ENCODE data around the gene PHLPP1. TPM values are rescaled to one million over a fixed set of nuclear protein-coding genes. Genes with fewer than 3 reads are reported as not detected.

The PHLPP1 gene
- total RNA-seq, 6 experiments from 2014 or later: 4.5 to 7.9 (median 5.5) TPM

- Mint-ChIP-seq H3K4me1 (ENCODE audit: low read depth) (peaks cover 47% of the 10 kb centered on the region), H3K9me3 (no peaks in the 10 kb centered on the region), H3K36me3 (ENCODE audit: low read depth) (peaks cover 17% of the 10 kb centered on the region), H3K4me3 (no peak overlapping the region), H3K27ac (peak overlapping the region; percentile 16; the same call in 1 of the 2 replicates), H3K27me3 (ENCODE audit: insufficient read depth) (no peaks in the 10 kb centered on the region; the same call in 1 of the 2 replicates)
- no peak for TF ChIP-seq CTCF (IDR thresholded peaks at IDR 0.05)
- no peak for DNase-seq
Measured at GRCh38 chr18:62898359-62898758, 183.0 kb downstream of the PHLPP1 start.

- Mint-ChIP-seq H3K27ac (no peak overlapping the region), H3K4me1 (ENCODE audit: low read depth) (peaks cover 42% of the 10 kb centered on the region), H3K4me3 (no peak overlapping the region), H3K36me3 (ENCODE audit: low read depth) (peaks cover 17% of the 10 kb centered on the region), H3K9me3 (no peaks in the 10 kb centered on the region), H3K27me3 (ENCODE audit: insufficient read depth) (no peaks in the 10 kb centered on the region; the same call in 1 of the 2 replicates)
- DNase-seq: no peak
- TF ChIP-seq CTCF (IDR thresholded peaks at IDR 0.05): no peak
Measured at GRCh38 chr18:62899534-62899933, 184.2 kb downstream of the PHLPP1 start.

- H3K27ac Mint-ChIP-seq: no peak overlapping the region
- peaks cover 17% of the 10 kb centered on the region for H3K36me3 Mint-ChIP-seq (ENCODE audit: low read depth)
- peaks cover 40% of the 10 kb centered on the region for H3K4me1 Mint-ChIP-seq (ENCODE audit: low read depth)
- no peaks in the 10 kb centered on the region; the same call in 1 of the 2 replicates for H3K27me3 Mint-ChIP-seq (ENCODE audit: insufficient read depth)
- DNase-seq: no peak
- H3K4me3 Mint-ChIP-seq: no peak overlapping the region
- no peaks in the 10 kb centered on the region for H3K9me3 Mint-ChIP-seq
- TF ChIP-seq CTCF (IDR thresholded peaks at IDR 0.05): no peak
Measured at GRCh38 chr18:62900132-62900883, 185.0 kb downstream of the PHLPP1 start.

- Mint-ChIP-seq H3K36me3 (ENCODE audit: low read depth) (peaks cover 11% of the 10 kb centered on the region), H3K9me3 (no peaks in the 10 kb centered on the region), H3K4me3 (no peak overlapping the region), H3K4me1 (ENCODE audit: low read depth) (peaks cover 20% of the 10 kb centered on the region), H3K27ac (no peak overlapping the region), H3K27me3 (ENCODE audit: insufficient read depth) (no peaks in the 10 kb centered on the region; the same call in 1 of the 2 replicates)
- TF ChIP-seq CTCF (IDR thresholded peaks at IDR 0.05): no peak
- DNase-seq: no peak
Measured at GRCh38 chr18:62902776-62903175, 187.4 kb downstream of the PHLPP1 start.

GRCh38 chr18:62904396-62905285 is 189.3 kb downstream of the PHLPP1 start:
- Mint-ChIP-seq H3K4me1 (ENCODE audit: low read depth) (peaks cover 12% of the 10 kb centered on the region), H3K27ac (no peak overlapping the region), H3K36me3 (ENCODE audit: low read depth) (no peaks in the 10 kb centered on the region), H3K27me3 (ENCODE audit: insufficient read depth) (no peaks in the 10 kb centered on the region; the same call in 1 of the 2 replicates), H3K4me3 (no peak overlapping the region), H3K9me3 (no peaks in the 10 kb centered on the region)
- DNase-seq: no peak
- no peak for TF ChIP-seq CTCF (IDR thresholded peaks at IDR 0.05)
